ENCODE results near the gene HSPB6.

Gene HSPB6

GRCh38 chr19:35764432-35765315, 7.8 kb upstream of the HSPB6 start:
- H3K4me3 ChIP-seq (ENCODE audit: low read depth, low read length): no peak overlapping the region
- in situ Hi-C loops (cut with HindIII; ENCODE audit: low sequenced_read_pairs): no loop called here
- no peak for TF ChIP-seq CTCF (IDR thresholded peaks at IDR 0.05; ENCODE audit: low read depth, low read length)
- DNase-seq (ENCODE audit: low read depth, low spot score): no peak

DNA sequence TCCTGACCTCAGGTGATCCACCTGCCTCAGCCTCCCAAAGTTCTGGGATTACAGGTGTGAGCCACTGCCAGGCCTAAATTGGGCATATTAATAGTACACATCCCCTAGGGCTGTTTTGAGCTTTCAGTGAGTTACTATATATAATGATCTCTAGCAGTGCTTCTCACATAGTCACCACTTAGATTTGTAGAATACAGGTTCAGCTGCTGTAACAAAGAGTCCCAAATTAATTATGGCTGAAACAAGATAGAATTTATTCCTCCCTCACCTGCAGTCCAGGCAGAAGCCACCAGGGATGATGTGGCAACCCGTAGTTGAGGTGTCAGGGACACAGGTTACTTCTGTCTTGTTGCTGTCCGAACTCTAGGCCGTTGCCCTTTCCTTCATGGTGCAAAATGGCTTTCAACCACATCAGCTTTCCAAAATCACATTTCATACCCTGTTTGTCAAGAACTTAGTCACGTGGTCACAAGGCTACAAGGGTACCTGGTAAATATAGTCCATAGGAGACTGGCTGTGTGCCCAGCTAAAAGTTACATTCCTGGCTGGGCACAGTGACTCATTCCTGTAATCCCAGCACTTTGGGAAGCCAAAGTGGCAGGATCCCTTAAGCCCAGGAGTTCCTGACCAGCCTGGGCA, 4.0 kb upstream of the HSPB6 start:
- no peak for DNase-seq (ENCODE audit: low read depth, low spot score)
- no peak overlapping the region for H3K4me3 ChIP-seq (ENCODE audit: low read depth, low read length)
- TF ChIP-seq CTCF (IDR thresholded peaks at IDR 0.05; ENCODE audit: low read depth, low read length): no peak
- in situ Hi-C loops (cut with HindIII; ENCODE audit: low sequenced_read_pairs): no loop called here

- TF ChIP-seq CTCF (IDR thresholded peaks at IDR 0.05; ENCODE audit: low read depth, low read length): no peak
- in situ Hi-C loops (cut with HindIII; ENCODE audit: low sequenced_read_pairs): no loop called here
- DNase-seq (ENCODE audit: low read depth, low spot score): no peak
- no peak overlapping the region for H3K4me3 ChIP-seq (ENCODE audit: low read depth, low read length)
These were observed 2.9 kb upstream of the HSPB6 start for GRCh38 chr19:35759697-35760096.

- peak within 1 kb of the TSS; percentile 75 for H3K4me3 ChIP-seq (ENCODE audit: low read depth, low read length)
- in situ Hi-C loops (cut with HindIII; ENCODE audit: low sequenced_read_pairs): no loop called here
- TF ChIP-seq CTCF (IDR thresholded peaks at IDR 0.05; ENCODE audit: low read depth, low read length): no peak
- peak; percentile 100 for DNase-seq (ENCODE audit: low read depth, low spot score)
These were observed 1.1 kb upstream of the HSPB6 start, which contains the start of gene PROSER3 for GRCh38 chr19:35757749-35758608. TSS of gene PROSER3 (plus strand) at chr19:35758176. CDS start at chr19:35758216, 40 bp downstream.

DNA sequence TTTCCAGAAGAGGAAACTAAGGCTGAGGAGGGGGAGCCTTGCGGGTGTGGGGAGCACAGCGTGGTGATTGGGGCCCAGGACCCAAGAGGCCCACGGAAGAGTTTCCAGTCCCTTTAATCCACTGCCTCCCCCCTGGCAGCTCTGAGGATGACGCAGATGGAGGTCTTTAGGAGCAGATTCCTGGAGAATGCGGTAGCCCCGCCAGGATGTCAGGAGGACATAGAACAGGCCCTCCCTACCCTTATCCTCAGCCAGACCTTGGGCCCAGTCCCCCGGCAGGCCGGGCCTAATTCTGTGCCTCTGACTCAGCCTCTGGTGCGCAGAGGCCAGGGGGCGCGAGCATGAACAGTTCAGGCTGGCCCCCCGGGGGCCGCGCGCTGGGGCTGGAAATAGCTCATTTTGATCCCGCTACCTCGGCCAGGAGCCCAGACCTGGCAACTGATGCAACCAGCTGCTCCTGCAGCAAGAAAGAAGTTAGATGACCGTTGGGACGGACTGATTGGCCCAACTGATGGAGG, 461 bp upstream of the HSPB6 start:
- no peak for TF ChIP-seq CTCF (IDR thresholded peaks at IDR 0.05; ENCODE audit: low read depth, low read length)
- H3K4me3 ChIP-seq (ENCODE audit: low read depth, low read length): peak overlapping the region; percentile 56
- in situ Hi-C loops (cut with HindIII; ENCODE audit: low sequenced_read_pairs): no loop called here
- DNase-seq (ENCODE audit: low read depth, low spot score): peak; percentile 98

Measured in astrocyte of the spinal cord (primary cell).